B cell (primary cell): ENCODE data around the gene PHF12. TPM values are rescaled to one million over a fixed set of nuclear protein-coding genes. Genes with fewer than 3 reads are reported as not detected.

Experiments used
- ATAC-seq: fragments of 200-7000 bp; cut with Tn5 transposase; one replicate; pipeline ENCODE4 v1.10.0; 2021; ENCODE audit warnings: low read depth, mild to moderate bottlenecking, moderate number of reproducible peaks, moderate library complexity
- CTCF ChIA-PET: fragments of 350-600 bp; sonication (Branson Sonifier 250); formaldehyde crosslinking; loops from one replicate; lab custom pipeline; 2021; ENCODE audit warnings: antibody characterized with exemption, inconsistent platforms; lab: Charles Lee
- POLR2A ChIA-PET: fragments of 350-600 bp; sonication (Branson Sonifier 250); formaldehyde crosslinking; loops from one replicate; lab custom pipeline; 2021; ENCODE audit warnings: antibody characterized with exemption; lab: Charles Lee
- DNase-seq: peaks from one replicate; pipeline ENCODE4 v3.0.0; 2013
- H2AFZ ChIP-seq: 2 replicates; pipeline ENCODE4 v1.6.1; 2012; ENCODE audit warnings: mild to moderate bottlenecking, low read depth, low read length; ENCODE audit not compliant: insufficient read depth, poor library complexity, severe bottlenecking
- H3K27ac ChIP-seq, 2 donors: 1 replicate in 1 of 2; 2 replicates in 1 of 2; pipeline ENCODE4 v1.5.1; 2012 to 2013; ENCODE audit warnings: low read length in 2 of 2, mild to moderate bottlenecking in 2 of 2, moderate library complexity in 1 of 2
- H3K27me3 ChIP-seq, 4 experiments: fragments of 200-600 bp in 1 of 4; sonication (generic) in 1 of 4; replicated peaks in 1 of 4; 1 replicate in 2 of 4; 2 replicates in 2 of 4; pipeline versions ENCODE4 v1.6.1 to v1.7.0; 2013 to 2016; ENCODE audit warnings: low read length in 3 of 4, mild to moderate bottlenecking in 2 of 4, mixed read lengths in 1 of 4, moderate library complexity in 1 of 4; ENCODE audit not compliant: insufficient read depth in 4 of 4, control insufficient read depth in 3 of 4; ENCODE audit errors: control extremely low read depth in 1 of 4
- H3K36me3 ChIP-seq, 2 experiments: replicated peaks in 1 of 2; 1 replicate in 1 of 2; 2 replicates in 1 of 2; pipeline versions ENCODE4 v1.6.1 to v1.7.1; 2013; ENCODE audit warnings: low read length in 1 of 2; ENCODE audit not compliant: insufficient read depth in 2 of 2, control insufficient read depth in 1 of 2; ENCODE audit errors: control extremely low read depth in 1 of 2, extremely low read depth in 1 of 2
- H3K4me1 ChIP-seq, 2 donors: fragments of 200-600 bp in 1 of 2; sonication (generic) in 1 of 2; 1 replicate in 1 of 2; 2 replicates in 1 of 2; pipeline versions ENCODE4 v1.5.1 to v1.6.1; 2013 to 2017; ENCODE audit warnings: low read length in 2 of 2; ENCODE audit not compliant: control insufficient read depth in 2 of 2, insufficient read depth in 2 of 2
- H3K4me2 ChIP-seq: replicated peaks from 2 replicates; pipeline ENCODE3; 2012; ENCODE audit warnings: mild to moderate bottlenecking, low read depth, low read length; ENCODE audit not compliant: poor library complexity, severe bottlenecking
- H3K4me3 ChIP-seq, 5 experiments: fragments of 200-600 bp in 1 of 5; sonication (generic) in 1 of 5; 1 replicate in 3 of 5; 2 replicates in 2 of 5; pipeline versions ENCODE4 v1.5.1 to v1.7.0; 2011 to 2016; ENCODE audit warnings: low read length in 4 of 5, mild to moderate bottlenecking in 4 of 5, low read depth in 2 of 5, control low read depth in 1 of 5, moderate library complexity in 1 of 5; ENCODE audit not compliant: insufficient read depth in 1 of 5; ENCODE audit errors: control extremely low read depth in 1 of 5, extremely low read depth in 1 of 5
- H3K79me2 ChIP-seq: fragments of 200-600 bp; sonication (generic); one replicate; pipeline ENCODE4 v1.6.0; 2016; ENCODE audit warnings: low read length; ENCODE audit not compliant: control insufficient read depth, insufficient read depth
- H3K9ac ChIP-seq: fragments of 200-600 bp; sonication (generic); 2 replicates; pipeline ENCODE4 v1.6.1; 2017; ENCODE audit warnings: mild to moderate bottlenecking, low read length, moderate library complexity
- H3K9me3 ChIP-seq, 3 donors: one replicate each; pipeline versions ENCODE4 v1.6.1 to v1.7.1; 2013; ENCODE audit warnings: low read length in 2 of 3; ENCODE audit not compliant: control insufficient read depth in 2 of 3, insufficient read depth in 1 of 3; ENCODE audit errors: control extremely low read depth in 1 of 3
- H4K20me1 ChIP-seq: 2 replicates; pipeline ENCODE4 v1.6.0; 2012; ENCODE audit warnings: mild to moderate bottlenecking, low read length; ENCODE audit not compliant: insufficient read depth, control insufficient read depth, poor library complexity, severe bottlenecking
- H3K27ac Mint-ChIP-seq: one replicate; pipeline ENCODE4 v1.8.0; 2021; ENCODE audit warnings: mixed read lengths
- H3K27me3 Mint-ChIP-seq: one replicate; pipeline ENCODE4 v1.8.0; 2021; ENCODE audit warnings: mixed read lengths
- H3K4me1 Mint-ChIP-seq: one replicate; pipeline ENCODE4 v1.8.0; 2021; ENCODE audit warnings: mixed read lengths
- H3K4me3 Mint-ChIP-seq: one replicate; pipeline ENCODE4 v1.8.0; 2021; ENCODE audit warnings: mixed read lengths
- H3K9me3 Mint-ChIP-seq: one replicate; pipeline ENCODE4 v1.8.0; 2022; ENCODE audit warnings: mixed read lengths; ENCODE audit not compliant: insufficient read depth
- EZH2 ChIP-seq: IDR thresholded peaks from 2 replicates; pipeline ENCODE4 v1.6.1; 2012; ENCODE audit warnings: borderline replicate concordance, low read depth, mild to moderate bottlenecking, moderate library complexity, low read length; ENCODE audit not compliant: insufficient read depth, poor library complexity, severe bottlenecking
- WGBS: methylation state at CpG from one replicate; pipeline ENCODE4 v1.1.5; 2013; ENCODE audit warnings: missing lambda C conversion rate; ENCODE audit not compliant: insufficient coverage; 5-methylcytosine and 5-hydroxymethylcytosine counted together
- intact Hi-C: fragments of 100-400 bp; cut with micrococcal nuclease; formaldehyde crosslinking; loops from one replicate; pipeline ENCODE4 v1.10.0; 2022
- polyA plus RNA-seq: library from polyadenylated mRNA; depleted of rRNA; stranded (reverse); fragments of >200 nt; gene quantifications from 2 replicates; pipeline ENCODE4 v1.2.3, GENCODE V29; 2012
- total RNA-seq, 2 donors: library from RNA; stranded (reverse); fragments of 120-200 nt in 1 of 2; gene quantifications; 1 replicate in 1 of 2; 2 replicates in 1 of 2; pipeline versions ENCODE4 v1.2.3 to v1.2.4, GENCODE V29; 2013 to 2022
- TF ChIP-seq, protein P1 (sequence below): fragments of 200-600 bp; IDR thresholded peaks from one replicate; pipeline ENCODE4 v1.8.0; 2022; ENCODE audit warnings: antibody characterized with exemption, mild to moderate bottlenecking

Gene PHF12
- total and polyA plus RNA-seq, 2 donors (not counting 1 experiment from before 2014, with no cell fraction given): 116 to 140 TPM

DNA sequence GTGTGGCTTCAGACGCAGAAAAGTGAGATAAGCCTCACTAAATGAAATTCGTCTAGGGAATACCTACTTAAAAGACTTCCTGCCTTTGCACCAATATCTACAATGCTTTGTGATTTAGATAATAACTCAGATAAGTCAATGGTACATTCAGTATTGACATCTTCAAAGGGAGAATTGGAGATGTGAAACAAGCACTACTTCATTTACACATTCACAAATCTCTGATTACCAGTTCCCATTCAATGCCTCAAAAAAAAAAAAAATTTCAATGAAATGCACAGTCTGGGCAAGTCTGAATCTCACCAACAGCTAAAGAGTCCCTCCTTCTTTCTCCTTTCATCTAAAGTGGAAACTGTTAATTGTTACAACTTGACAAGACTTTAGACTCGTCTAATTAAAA is 3.7 kb downstream of the PHF12 start:
- CTCF ChIA-PET: interaction anchor here (1.4 kb wide), 1 partner anchor 184 kb away, joined by 5 read pairs; no protein-coding TSS in a partner anchor
- peak overlapping the region; percentile 92 for H3K4me2 ChIP-seq
- POLR2A ChIA-PET: no interaction called here
- peak overlapping the region; percentile 92 for H3K27ac Mint-ChIP-seq
- peaks cover 80% of the 10 kb centered on the region for H3K79me2 ChIP-seq
- H3K4me3 ChIP-seq: peak overlapping the region in 1 of 5 experiments; percentile 85
- no CpG with 5 or more reads among the region's 3 CpGs for WGBS
- TF ChIP-seq EZH2: no peak
- TF ChIP-seq, protein P1, sequence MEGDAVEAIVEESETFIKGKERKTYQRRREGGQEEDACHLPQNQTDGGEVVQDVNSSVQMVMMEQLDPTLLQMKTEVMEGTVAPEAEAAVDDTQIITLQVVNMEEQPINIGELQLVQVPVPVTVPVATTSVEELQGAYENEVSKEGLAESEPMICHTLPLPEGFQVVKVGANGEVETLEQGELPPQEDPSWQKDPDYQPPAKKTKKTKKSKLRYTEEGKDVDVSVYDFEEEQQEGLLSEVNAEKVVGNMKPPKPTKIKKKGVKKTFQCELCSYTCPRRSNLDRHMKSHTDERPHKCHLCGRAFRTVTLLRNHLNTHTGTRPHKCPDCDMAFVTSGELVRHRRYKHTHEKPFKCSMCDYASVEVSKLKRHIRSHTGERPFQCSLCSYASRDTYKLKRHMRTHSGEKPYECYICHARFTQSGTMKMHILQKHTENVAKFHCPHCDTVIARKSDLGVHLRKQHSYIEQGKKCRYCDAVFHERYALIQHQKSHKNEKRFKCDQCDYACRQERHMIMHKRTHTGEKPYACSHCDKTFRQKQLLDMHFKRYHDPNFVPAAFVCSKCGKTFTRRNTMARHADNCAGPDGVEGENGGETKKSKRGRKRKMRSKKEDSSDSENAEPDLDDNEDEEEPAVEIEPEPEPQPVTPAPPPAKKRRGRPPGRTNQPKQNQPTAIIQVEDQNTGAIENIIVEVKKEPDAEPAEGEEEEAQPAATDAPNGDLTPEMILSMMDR: no peak
- H2AFZ ChIP-seq: no peak overlapping the region
- H3K4me3 Mint-ChIP-seq: peak overlapping the region; percentile 95
- H4K20me1 ChIP-seq: peaks cover 52% of the 10 kb centered on the region
- no peaks in the 10 kb centered on the region for H3K9me3 Mint-ChIP-seq
- ATAC-seq: no peak
- H3K4me1 Mint-ChIP-seq: peaks cover 58% of the 10 kb centered on the region
- intact Hi-C loops: no loop called here
- H3K27me3 ChIP-seq: no peaks in the 10 kb centered on the region
- H3K27me3 Mint-ChIP-seq: no peaks in the 10 kb centered on the region
- H3K9ac ChIP-seq: peak overlapping the region; percentile 71
- H3K36me3 ChIP-seq: peaks cover 0 to 8% of the 10 kb centered on the region in 2 experiments
- peaks cover 39 to 45% of the 10 kb centered on the region in 2 donors for H3K4me1 ChIP-seq
- no peak for DNase-seq
- H3K9me3 ChIP-seq: no peaks in the 10 kb centered on the region
- peak overlapping the region in 1 of 2 donors; percentile 76 for H3K27ac ChIP-seq

DNA sequence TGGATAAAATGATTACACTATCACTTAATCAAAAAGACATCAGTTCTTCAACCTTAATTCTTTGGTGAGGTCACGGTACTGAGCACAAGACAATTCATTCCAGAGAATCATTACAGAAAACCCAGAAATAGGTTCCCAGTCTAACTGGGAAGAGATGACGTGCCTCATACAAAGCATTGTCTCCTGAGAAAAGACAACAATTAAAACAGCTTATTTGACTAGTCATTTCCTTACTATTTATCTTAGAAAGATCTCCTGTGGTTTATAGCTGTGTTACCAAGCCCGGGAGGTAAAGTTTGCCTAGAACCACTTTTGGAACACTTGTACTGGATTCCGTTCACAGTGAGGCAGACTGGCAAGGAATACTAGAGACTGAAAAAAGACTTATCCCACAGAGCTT is 5.1 kb downstream of the PHF12 start:
- no peak overlapping the region for H3K27ac ChIP-seq
- H4K20me1 ChIP-seq: peaks cover 65% of the 10 kb centered on the region

More for the DNA sequence above, 5.1 kb downstream of the PHF12 start:
- no peak for ATAC-seq
- Histone ChIP-seq H2AFZ (no peak overlapping the region), H3K36me3 (peaks cover 0 to 13% of the 10 kb centered on the region in 2 experiments), H3K4me2 (no peak overlapping the region), H3K27me3 (no peaks in the 10 kb centered on the region), H3K4me3 (no peak overlapping the region), H3K79me2 (peaks cover 94% of the 10 kb centered on the region), H3K4me1 (peaks cover 37 to 43% of the 10 kb centered on the region in 2 donors), H3K9ac (no peak overlapping the region), H3K9me3 (no peaks in the 10 kb centered on the region)
- intact Hi-C loops: no loop called here
- WGBS: no CpG with 5 or more reads among the region's 4 CpGs
- no peaks in the 10 kb centered on the region for H3K27me3 Mint-ChIP-seq
- H3K27ac Mint-ChIP-seq: peak overlapping the region; percentile 50
- peaks cover 65% of the 10 kb centered on the region for H3K4me1 Mint-ChIP-seq
- ChIA-PET POLR2A (interaction anchor here (0.5 kb wide), 1 partner anchor 75 kb away, joined by 3 read pairs; no protein-coding TSS in a partner anchor), CTCF (interaction anchor here (1.3 to 2.3 kb wide), 3 partner anchors 19 to 183 kb away, joined by 4 to 14 read pairs (median 4); no protein-coding TSS in a partner anchor)
- TF ChIP-seq EZH2: no peak
- TF ChIP-seq, protein P1: no peak
- no peaks in the 10 kb centered on the region for H3K9me3 Mint-ChIP-seq
- peak overlapping the region; percentile 70 for H3K4me3 Mint-ChIP-seq
- no peak for DNase-seq
